Upper lobe of left lung (tissue), 6 donors: ENCODE results near the gene MEGF11. TPM values are rescaled to one million over a fixed set of nuclear protein-coding genes. Genes with fewer than 3 reads are reported as not detected.

Source experiments
- ATAC-seq, 2 donors: fragments of 200-7000 bp; cut with Tn5 transposase; one replicate each; pipeline ENCODE4 v1.9.1; 2022; ENCODE audit warnings: mild to moderate bottlenecking in 2 of 2, moderate library complexity in 2 of 2; ENCODE audit not compliant: low FRiP score in 2 of 2
- DNase-seq, 2 donors: peaks; one replicate each; pipeline ENCODE4 v3.0.0-alpha.2; 2019 to 2020
- H3K27ac ChIP-seq, 4 donors: fragments of 200-600 bp; sonication (generic); one replicate each; pipeline ENCODE4 v1.5.1; 2016 to 2019
- H3K27me3 ChIP-seq, 4 donors: fragments of 200-600 bp; sonication (generic); one replicate each; pipeline ENCODE4 v1.5.1; 2017 to 2019
- H3K36me3 ChIP-seq, 4 donors: fragments of 200-600 bp; sonication (generic); one replicate each; pipeline ENCODE4 v1.5.1; 2016 to 2019
- H3K4me1 ChIP-seq, 4 donors: fragments of 200-600 bp; sonication (generic); one replicate each; pipeline ENCODE4 v1.5.1; 2018 to 2019
- H3K4me3 ChIP-seq, 4 donors: fragments of 200-600 bp; sonication (generic); one replicate each; pipeline ENCODE4 v1.5.1; 2017 to 2019; ENCODE audit warnings: mild to moderate bottlenecking in 2 of 4, moderate library complexity in 1 of 4
- H3K9me3 ChIP-seq, 4 donors: fragments of 200-600 bp; sonication (generic); one replicate each; pipeline ENCODE4 v1.5.1; 2018 to 2019
- EP300 ChIP-seq, 4 donors: sonication (generic); formaldehyde crosslinking; IDR thresholded peaks; one replicate each; pipeline ENCODE4 v1.5.1; 2017; ENCODE audit warnings: antibody characterized with exemption in 4 of 4, control low read depth in 2 of 4
- POLR2A ChIP-seq, 4 donors: fragments of 450-650 bp; IDR thresholded peaks; one replicate each; pipeline ENCODE4 v1.5.1; 2016 to 2017; ENCODE audit warnings: antibody characterized with exemption in 4 of 4, mild to moderate bottlenecking in 2 of 4
- POLR2AphosphoS5 ChIP-seq, 2 donors: sonication (generic); formaldehyde crosslinking; IDR thresholded peaks; one replicate each; pipeline ENCODE4 v1.5.1; 2017; ENCODE audit warnings: antibody characterized with exemption in 2 of 2
- WGBS, 2 donors: methylation state at CpG; one replicate each; pipeline ENCODE4 v1.1.5; 2017 to 2018; 5-methylcytosine and 5-hydroxymethylcytosine counted together
- total RNA-seq, 6 donors: library from RNA; depleted of rRNA in 4 of 6; stranded (reverse); fragments of >200 nt in 4 of 6; gene quantifications; one replicate each; pipeline versions ENCODE4 v1.1.0 to v1.2.1, GENCODE V29; 2016 to 2021
- TF ChIP-seq, protein P1 (sequence below), 6 experiments: fragments of 450-650 bp in 4 of 6; fragments of 200-600 bp in 2 of 6; sonication (generic) in 2 of 6; IDR thresholded peaks; one replicate each; pipeline ENCODE4 v1.5.1; 2016 to 2019; ENCODE audit warnings: antibody characterized with exemption in 6 of 6
- donor health status: DM: no; HTN: no; CAD: no; lungs with moderate emphysema.
- donor health status: DM: no; HTN: yes; CAD: no; lungs with severe emphysema.

MEGF11 gene
- total RNA-seq, 6 donors from 2014 or later = 1.5 to 4.0 (median 3.5) TPM; not detected in 3

- DNase-seq = no peak
- peaks cover 0 to 4% (median 0%) of the 10 kb centered on the region in 4 donors for H3K4me1 ChIP-seq
- WGBS, 2 donors = 74 to 83% methylated on average over 4 to 15 of the region's 15 CpGs
- TF ChIP-seq EP300 (IDR thresholded peaks at IDR 0.05) (no peak), POLR2AphosphoS5 (IDR thresholded peaks at IDR 0.05) (no peak), POLR2A (IDR thresholded peaks at IDR 0.05) (no peak)
- TF ChIP-seq, protein P1, sequence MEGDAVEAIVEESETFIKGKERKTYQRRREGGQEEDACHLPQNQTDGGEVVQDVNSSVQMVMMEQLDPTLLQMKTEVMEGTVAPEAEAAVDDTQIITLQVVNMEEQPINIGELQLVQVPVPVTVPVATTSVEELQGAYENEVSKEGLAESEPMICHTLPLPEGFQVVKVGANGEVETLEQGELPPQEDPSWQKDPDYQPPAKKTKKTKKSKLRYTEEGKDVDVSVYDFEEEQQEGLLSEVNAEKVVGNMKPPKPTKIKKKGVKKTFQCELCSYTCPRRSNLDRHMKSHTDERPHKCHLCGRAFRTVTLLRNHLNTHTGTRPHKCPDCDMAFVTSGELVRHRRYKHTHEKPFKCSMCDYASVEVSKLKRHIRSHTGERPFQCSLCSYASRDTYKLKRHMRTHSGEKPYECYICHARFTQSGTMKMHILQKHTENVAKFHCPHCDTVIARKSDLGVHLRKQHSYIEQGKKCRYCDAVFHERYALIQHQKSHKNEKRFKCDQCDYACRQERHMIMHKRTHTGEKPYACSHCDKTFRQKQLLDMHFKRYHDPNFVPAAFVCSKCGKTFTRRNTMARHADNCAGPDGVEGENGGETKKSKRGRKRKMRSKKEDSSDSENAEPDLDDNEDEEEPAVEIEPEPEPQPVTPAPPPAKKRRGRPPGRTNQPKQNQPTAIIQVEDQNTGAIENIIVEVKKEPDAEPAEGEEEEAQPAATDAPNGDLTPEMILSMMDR (IDR thresholded peaks at IDR 0.05) = no peak
- no peak for ATAC-seq
- no peaks in the 10 kb centered on the region for H3K9me3 ChIP-seq
- no peaks in the 10 kb centered on the region for H3K27me3 ChIP-seq
- no peak overlapping the region for H3K4me3 ChIP-seq
- H3K36me3 ChIP-seq = no peaks in the 10 kb centered on the region
- H3K27ac ChIP-seq = no peak overlapping the region
These were observed 153.4 kb downstream of the MEGF11 start for GRCh38 chr15:66099950-66100671.

DNA sequence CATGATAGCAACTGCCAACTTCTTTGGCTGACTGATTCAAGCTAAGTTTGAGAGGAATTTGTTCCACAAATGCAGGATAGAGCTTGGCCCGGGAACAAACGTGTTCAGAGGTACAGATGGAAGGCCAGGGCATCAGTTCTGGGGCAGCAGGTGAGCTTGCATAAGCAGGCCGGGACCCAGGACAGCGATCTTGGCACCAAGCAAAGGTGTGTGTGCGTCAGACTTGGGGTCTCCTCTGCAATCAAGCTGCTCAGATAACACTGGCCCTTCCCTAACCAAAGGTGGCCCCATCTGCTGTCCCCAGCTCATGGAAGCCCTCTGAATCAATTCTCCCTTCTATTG lies 155.6 kb downstream of the MEGF11 start:
- Histone ChIP-seq H3K9me3 (no peaks in the 10 kb centered on the region), H3K27me3 (no peaks in the 10 kb centered on the region), H3K4me3 (no peak overlapping the region), H3K27ac (no peak overlapping the region), H3K4me1 (peaks cover 0 to 4% (median 0%) of the 10 kb centered on the region in 4 donors), H3K36me3 (no peaks in the 10 kb centered on the region)
- 51 to 79% methylated on average over 3 to 5 of the region's 5 CpGs for WGBS, 2 donors
- TF ChIP-seq POLR2AphosphoS5 (IDR thresholded peaks at IDR 0.05) = no peak
- TF ChIP-seq POLR2A (IDR thresholded peaks at IDR 0.05) = no peak
- no peak for TF ChIP-seq EP300 (IDR thresholded peaks at IDR 0.05)
- TF ChIP-seq, protein P1 (IDR thresholded peaks at IDR 0.05) = no peak
- DNase-seq (no peak), ATAC-seq (no peak)

DNA sequence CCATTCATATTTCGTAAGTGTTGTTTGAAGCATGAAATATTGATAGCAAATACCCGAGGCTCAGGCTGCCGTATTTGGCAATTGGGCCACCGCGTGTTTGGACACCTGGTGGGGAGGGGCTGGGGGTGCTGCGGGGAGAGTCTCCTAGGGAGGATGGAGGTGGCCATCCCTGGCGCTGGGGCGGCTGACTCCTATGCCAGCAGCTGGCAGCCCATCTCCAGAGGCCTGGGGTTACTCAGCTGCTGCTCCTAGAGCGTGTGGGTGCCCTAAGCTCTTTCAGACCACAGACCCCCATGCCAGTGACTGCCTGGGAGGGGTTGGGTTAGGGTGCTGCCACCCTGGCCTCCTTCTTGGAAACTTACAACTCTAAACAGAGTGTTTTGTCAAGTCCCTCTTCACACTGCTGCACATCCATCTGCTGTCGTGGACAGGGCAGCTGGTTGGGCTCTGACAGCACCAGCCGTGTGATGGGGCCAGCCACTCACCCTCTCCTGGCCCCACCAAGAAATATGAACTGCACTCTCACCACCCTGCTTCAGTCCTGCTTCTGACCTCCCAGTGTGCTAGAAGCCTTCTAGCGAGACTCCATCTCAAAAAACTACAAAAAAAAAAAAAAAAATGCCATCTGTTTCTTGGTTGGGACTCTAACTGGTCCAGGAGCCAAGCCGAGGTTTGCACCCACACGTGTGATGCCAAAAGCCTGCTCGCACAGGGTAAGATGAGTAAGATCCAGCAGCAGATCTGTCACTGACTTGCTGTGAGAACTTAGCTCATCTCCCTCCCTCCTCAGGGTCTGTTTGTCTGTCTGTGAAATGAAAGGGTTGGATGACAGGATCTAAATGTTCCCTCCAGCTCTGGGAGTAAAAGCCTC lies 156.2 kb downstream of the MEGF11 start:
- DNase-seq (no peak), ATAC-seq (no peak)
- Histone ChIP-seq H3K27me3 (no peaks in the 10 kb centered on the region), H3K4me3 (no peak overlapping the region), H3K9me3 (no peaks in the 10 kb centered on the region), H3K27ac (no peak overlapping the region), H3K36me3 (no peaks in the 10 kb centered on the region), H3K4me1 (peaks cover 0 to 4% (median 0%) of the 10 kb centered on the region in 4 donors)
- 65 to 73% methylated on average over 13 to 15 of the region's 15 CpGs for WGBS, 2 donors
- no peak for TF ChIP-seq POLR2A (IDR thresholded peaks at IDR 0.05)
- TF ChIP-seq, protein P1 (IDR thresholded peaks at IDR 0.05) = no peak
- TF ChIP-seq EP300 (IDR thresholded peaks at IDR 0.05) = no peak
- TF ChIP-seq POLR2AphosphoS5 (IDR thresholded peaks at IDR 0.05) = no peak

DNA sequence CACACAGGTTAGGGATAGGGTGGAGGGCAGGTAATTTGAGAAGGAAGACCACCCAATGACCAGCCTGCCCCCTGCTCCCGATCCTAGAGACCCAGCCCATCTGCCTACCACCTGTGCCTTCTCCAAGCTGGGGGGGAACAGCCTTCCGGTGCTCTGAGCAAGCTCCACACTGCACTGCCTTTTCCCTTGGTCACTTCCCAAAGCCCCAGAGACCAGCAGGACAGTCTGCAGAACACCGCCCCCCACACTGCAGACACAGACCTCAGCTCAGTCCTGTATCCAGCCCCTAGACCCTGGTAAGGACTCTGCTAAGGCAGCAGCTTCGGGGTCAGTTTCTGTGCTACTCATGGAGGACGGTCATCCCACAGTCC lies 156.9 kb downstream of the MEGF11 start:
- no peaks in the 10 kb centered on the region for H3K36me3 ChIP-seq
- H3K27ac ChIP-seq = no peak overlapping the region
- no peaks in the 10 kb centered on the region for H3K9me3 ChIP-seq
- 68 to 73% methylated on average over 5 of the region's 5 CpGs for WGBS, 2 donors
- no peak for DNase-seq
- TF ChIP-seq, protein P1 (IDR thresholded peaks at IDR 0.05) = no peak
- TF ChIP-seq POLR2A (IDR thresholded peaks at IDR 0.05) (no peak), POLR2AphosphoS5 (IDR thresholded peaks at IDR 0.05) (no peak), EP300 (IDR thresholded peaks at IDR 0.05) (no peak)
- no peak overlapping the region for H3K4me3 ChIP-seq
- no peaks in the 10 kb centered on the region for H3K27me3 ChIP-seq
- peaks cover 0 to 4% (median 0%) of the 10 kb centered on the region in 4 donors for H3K4me1 ChIP-seq
- ATAC-seq = no peak
